ENCODE data around the gene PARD3B.

Gene PARD3B

GRCh38 chr2:205372141-205372540 is 826.9 kb downstream of the PARD3B start:
- DNase-seq (ENCODE audit: extremely low spot score), result no peak
- ChIA-PET POLR2A (no interaction called here), CTCF (no interaction called here)
- TF ChIP-seq SP1 (IDR thresholded peaks at IDR 0.05) (no peak), LEF1 (IDR thresholded peaks at IDR 0.05; ENCODE audit: borderline replicate concordance) (no peak), FOXK2 (IDR thresholded peaks at IDR 0.05) (no peak), ELF4 (IDR thresholded peaks at IDR 0.05) (no peak)

GRCh38 chr2:205375461-205376448 is 830.5 kb downstream of the PARD3B start:
- CTCF ChIA-PET, result no interaction called here
- DNase-seq (ENCODE audit: extremely low spot score), result no peak
- POLR2A ChIA-PET, result no interaction called here
- TF ChIP-seq, protein P1, sequence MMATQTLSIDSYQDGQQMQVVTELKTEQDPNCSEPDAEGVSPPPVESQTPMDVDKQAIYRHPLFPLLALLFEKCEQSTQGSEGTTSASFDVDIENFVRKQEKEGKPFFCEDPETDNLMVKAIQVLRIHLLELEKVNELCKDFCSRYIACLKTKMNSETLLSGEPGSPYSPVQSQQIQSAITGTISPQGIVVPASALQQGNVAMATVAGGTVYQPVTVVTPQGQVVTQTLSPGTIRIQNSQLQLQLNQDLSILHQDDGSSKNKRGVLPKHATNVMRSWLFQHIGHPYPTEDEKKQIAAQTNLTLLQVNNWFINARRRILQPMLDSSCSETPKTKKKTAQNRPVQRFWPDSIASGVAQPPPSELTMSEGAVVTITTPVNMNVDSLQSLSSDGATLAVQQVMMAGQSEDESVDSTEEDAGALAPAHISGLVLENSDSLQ (IDR thresholded peaks at IDR 0.05), result no peak
- no peak for TF ChIP-seq L3MBTL2 (conservative IDR thresholded peaks at IDR 0.05)
- no peak for TF ChIP-seq LEF1 (IDR thresholded peaks at IDR 0.05; ENCODE audit: borderline replicate concordance)

DNA sequence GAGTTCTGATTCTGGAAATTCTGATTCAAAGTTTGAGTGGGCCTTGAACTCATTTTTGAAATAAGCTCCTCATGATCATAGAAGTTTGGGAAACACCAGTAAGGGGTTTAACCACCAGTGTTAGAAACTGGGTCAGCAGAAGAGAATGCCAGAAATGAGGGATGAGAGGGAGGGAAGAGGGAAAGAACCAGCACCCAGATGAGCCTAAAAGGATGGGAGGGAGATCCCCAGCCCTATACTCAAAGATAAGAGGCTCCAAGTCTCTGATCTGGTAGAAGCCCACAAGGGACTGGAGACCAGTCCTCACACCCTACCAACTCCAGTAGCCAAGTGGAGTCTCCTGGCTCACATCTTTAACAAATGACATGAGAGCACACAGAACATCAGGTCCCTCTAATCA is 832.0 kb downstream of the PARD3B start:
- ChIA-PET POLR2A (no interaction called here), CTCF (no interaction called here)
- DNase-seq (ENCODE audit: extremely low spot score), result no peak
- TF ChIP-seq HDGF (IDR thresholded peaks at IDR 0.05; ENCODE audit: borderline replicate concordance) (no peak), ZNF384 (IDR thresholded peaks at IDR 0.05) (no peak), L3MBTL2 (conservative IDR thresholded peaks at IDR 0.05) (no peak), SUZ12 (IDR thresholded peaks at IDR 0.05) (no peak), FOXK2 (IDR thresholded peaks at IDR 0.05) (no peak), BHLHE40 (IDR thresholded peaks at IDR 0.05; ENCODE audit: borderline replicate concordance) (no peak), ARNT (IDR thresholded peaks at IDR 0.05) (no peak), CTBP1 (IDR thresholded peaks at IDR 0.05; ENCODE audit: borderline replicate concordance) (no peak), SP1 (IDR thresholded peaks at IDR 0.05) (no peak), LEF1 (IDR thresholded peaks at IDR 0.05; ENCODE audit: borderline replicate concordance) (no peak), FOXA1 (IDR thresholded peaks at IDR 0.05) (no peak), FOXM1 (IDR thresholded peaks at IDR 0.05; ENCODE audit: borderline replicate concordance) (no peak), NFRKB (IDR thresholded peaks at IDR 0.05) (no peak), ELF4 (IDR thresholded peaks at IDR 0.05) (no peak), TARDBP (IDR thresholded peaks at IDR 0.05) (no peak)
- TF ChIP-seq, protein P1 (IDR thresholded peaks at IDR 0.05), result no peak

DNA sequence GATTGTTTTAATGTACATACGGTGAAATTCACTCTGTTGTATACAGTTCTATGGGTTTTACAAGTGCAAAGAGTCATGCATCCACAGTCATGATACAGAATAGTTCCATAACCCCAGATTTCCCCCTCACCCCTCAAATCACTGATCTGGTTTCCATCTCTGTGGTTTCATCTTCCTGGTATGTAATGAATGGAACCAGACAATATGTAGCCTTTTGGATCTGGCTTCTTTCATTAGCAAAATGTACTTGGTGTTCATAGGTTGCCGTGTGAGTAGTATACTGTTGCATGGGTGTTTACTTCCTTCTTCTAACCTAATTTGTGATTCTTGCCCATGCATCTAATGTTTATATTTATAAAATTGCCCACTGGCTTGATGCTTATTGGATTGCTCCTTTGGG is 838.3 kb downstream of the PARD3B start:
- ChIA-PET CTCF (no interaction called here), POLR2A (no interaction called here)
- no peak for TF ChIP-seq CTBP1 (IDR thresholded peaks at IDR 0.05; ENCODE audit: borderline replicate concordance)
- DNase-seq (ENCODE audit: extremely low spot score), result no peak

DNA sequence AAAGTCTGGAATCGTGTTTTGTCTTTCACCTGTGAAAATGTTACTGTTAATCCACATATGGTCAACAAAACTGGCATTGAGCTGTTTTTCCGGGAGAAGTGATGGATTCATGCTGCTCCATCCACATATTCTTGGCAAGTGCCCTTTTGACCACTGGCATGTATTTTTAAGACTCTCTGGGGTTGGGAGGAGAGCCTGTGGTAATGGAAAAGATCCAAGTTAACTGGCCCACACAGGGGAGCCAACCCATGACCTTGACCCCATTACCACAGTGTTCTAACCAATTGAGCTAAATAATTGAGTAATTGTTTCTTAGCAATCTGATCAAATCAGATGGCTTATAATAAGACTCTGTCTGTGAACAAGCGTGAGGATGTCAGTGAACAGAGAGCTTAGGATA is 840.8 kb downstream of the PARD3B start:
- no peak for DNase-seq (ENCODE audit: extremely low spot score)
- TF ChIP-seq HDGF (IDR thresholded peaks at IDR 0.05; ENCODE audit: borderline replicate concordance) (no peak), SP1 (IDR thresholded peaks at IDR 0.05) (no peak), FOXM1 (IDR thresholded peaks at IDR 0.05; ENCODE audit: borderline replicate concordance) (no peak), NFRKB (IDR thresholded peaks at IDR 0.05) (no peak), L3MBTL2 (conservative IDR thresholded peaks at IDR 0.05) (no peak), FOXK2 (IDR thresholded peaks at IDR 0.05) (no peak), TARDBP (IDR thresholded peaks at IDR 0.05) (no peak), ZNF384 (IDR thresholded peaks at IDR 0.05) (no peak), SUZ12 (IDR thresholded peaks at IDR 0.05) (no peak)
- ChIA-PET CTCF (interaction anchor here (0.8 kb wide), 1 partner anchor 39 kb away, joined by 4 read pairs; no protein-coding TSS in a partner anchor), POLR2A (no interaction called here)

- POLR2A ChIA-PET, result no interaction called here
- no peak for DNase-seq (ENCODE audit: extremely low spot score)
- no peak for TF ChIP-seq TARDBP (IDR thresholded peaks at IDR 0.05)
Observed at GRCh38 chr2:205387350-205388055, 842.2 kb downstream of the PARD3B start.

DNA sequence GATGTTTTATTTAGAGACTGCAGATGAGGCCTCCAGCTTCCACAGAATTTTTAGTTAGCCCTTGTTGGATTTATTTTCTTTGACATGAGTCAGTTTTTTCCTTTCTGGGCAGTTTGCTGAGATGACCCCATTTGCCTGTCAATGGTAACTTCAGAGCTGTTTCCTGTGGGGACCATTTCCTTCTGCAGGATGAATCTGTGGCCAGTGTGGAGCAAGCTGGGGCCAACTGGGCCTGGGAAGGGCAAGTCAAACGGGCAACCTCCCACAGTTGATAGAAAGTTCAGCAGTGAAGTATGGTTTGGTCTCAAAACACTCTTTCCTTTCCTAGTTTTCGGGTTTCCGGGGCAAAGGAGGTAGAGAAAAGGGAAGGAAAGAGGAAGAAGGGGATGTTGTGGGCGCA is 845.6 kb downstream of the PARD3B start:
- CTCF ChIA-PET, result no interaction called here
- POLR2A ChIA-PET, result no interaction called here
- TF ChIP-seq, protein P1 (IDR thresholded peaks at IDR 0.05), result no peak
- TF ChIP-seq FOXA1 (IDR thresholded peaks at IDR 0.05), result no peak
- no peak for DNase-seq (ENCODE audit: extremely low spot score)

More at GRCh38 chr2:205387350-205388055, 842.2 kb downstream of the PARD3B start:
- CTCF ChIA-PET, result no interaction called here
